ENCODE results near the gene CBFA2T3.

The CBFA2T3 gene

GRCh38 chr16:88974080-88974915, 2.7 kb downstream of the CBFA2T3 start:
- DNase-seq, result no peak

- DNase-seq, result no peak
Measured at GRCh38 chr16:88973415-88974050, 3.5 kb downstream of the CBFA2T3 start.

- DNase-seq, result no peak
Measured at GRCh38 chr16:88973007-88973410, 4.0 kb downstream of the CBFA2T3 start.

- DNase-seq, result no peak
Measured at GRCh38 chr16:88972349-88972748, 4.7 kb downstream of the CBFA2T3 start.

- DNase-seq, result no peak
Measured at GRCh38 chr16:88971371-88972097, 5.5 kb downstream of the CBFA2T3 start.

GRCh38 chr16:88970539-88971065, 6.4 kb downstream of the CBFA2T3 start:
- DNase-seq, result no peak

GRCh38 chr16:88970050-88970449, 7.0 kb downstream of the CBFA2T3 start:
- no peak for DNase-seq

- DNase-seq, result no peak
Measured at GRCh38 chr16:88969361-88969831, 7.6 kb downstream of the CBFA2T3 start.

- DNase-seq, result no peak
Measured at GRCh38 chr16:88968589-88969280, 8.3 kb downstream of the CBFA2T3 start.

- DNase-seq, result no peak
Measured at GRCh38 chr16:88967830-88968588, 9.0 kb downstream of the CBFA2T3 start.

GRCh38 chr16:88966986-88967829, 9.8 kb downstream of the CBFA2T3 start:
- DNase-seq, result no peak

- no peak for DNase-seq
Measured at GRCh38 chr16:88965826-88966480, 11.1 kb downstream of the CBFA2T3 start.

- no peak for DNase-seq
Measured at GRCh38 chr16:88965411-88965810, 11.6 kb downstream of the CBFA2T3 start.

- no peak for DNase-seq
Measured at GRCh38 chr16:88964636-88965035, 12.4 kb downstream of the CBFA2T3 start.

- DNase-seq, result no peak
Measured at GRCh38 chr16:88963583-88963982, 13.4 kb downstream of the CBFA2T3 start.

GRCh38 chr16:88962478-88963152, 14.4 kb downstream of the CBFA2T3 start:
- no peak for DNase-seq

- DNase-seq, result no peak
Measured at GRCh38 chr16:88961011-88961410, 16.0 kb downstream of the CBFA2T3 start.

- no peak for DNase-seq
Measured at GRCh38 chr16:88960516-88960915, 16.5 kb downstream of the CBFA2T3 start.

- no peak for DNase-seq
Measured at GRCh38 chr16:88959022-88959421, 18.0 kb downstream of the CBFA2T3 start.

All from SIG-M5 (cell line).